Eye (tissue), 1 donor: ENCODE data around the gene FNDC5.

ENCODE experiments used
- DNase-seq: peaks from one replicate; pipeline ENCODE4 v3.0.0-alpha.2; 2015

Gene FNDC5

DNA sequence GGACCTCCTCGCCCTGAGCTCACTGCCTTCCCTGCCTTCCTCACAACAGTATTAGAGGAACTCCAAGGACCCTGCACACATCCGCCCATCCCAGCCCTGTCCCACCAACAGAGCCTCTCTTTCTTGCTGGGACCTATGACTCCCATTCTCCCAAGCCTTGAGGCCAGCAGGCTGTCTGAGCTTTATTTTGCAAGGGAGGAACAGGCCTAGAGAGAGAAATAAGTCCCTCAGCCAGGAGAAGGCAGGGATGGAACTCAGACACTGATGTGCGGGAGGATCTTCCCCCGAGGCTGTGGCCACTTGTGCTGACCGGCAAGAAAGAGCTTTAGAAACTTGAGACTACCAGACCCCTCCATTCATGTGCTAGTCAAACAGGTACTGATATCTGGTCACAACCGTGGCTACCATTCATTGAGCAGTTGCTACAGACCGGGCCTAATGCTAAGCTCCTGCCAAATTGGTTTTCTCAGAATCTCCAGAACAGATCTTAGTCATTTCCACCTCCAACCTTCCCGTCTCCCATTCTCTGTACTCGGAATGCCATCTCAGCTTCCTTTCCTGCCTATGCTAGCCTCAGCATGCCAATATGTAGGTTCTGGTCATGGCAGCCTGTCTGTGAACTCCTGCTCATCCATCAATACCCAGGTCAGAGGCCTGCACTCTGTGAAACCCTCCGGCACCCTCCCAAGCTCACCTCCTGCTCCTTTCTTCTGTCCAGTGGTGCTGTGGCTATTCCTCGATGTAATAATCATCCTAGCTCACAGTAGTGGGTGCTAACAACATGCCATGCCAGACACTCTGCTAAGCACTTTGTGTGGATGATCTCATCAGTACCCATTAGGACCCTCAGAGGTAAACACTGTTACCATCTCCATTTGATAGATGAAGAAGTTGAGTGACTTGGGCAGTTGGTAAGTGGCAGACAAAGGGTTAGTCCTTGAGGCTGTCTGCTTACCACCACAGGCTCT, 26.7 kb upstream of the FNDC5 start:
- no peak for DNase-seq

DNA sequence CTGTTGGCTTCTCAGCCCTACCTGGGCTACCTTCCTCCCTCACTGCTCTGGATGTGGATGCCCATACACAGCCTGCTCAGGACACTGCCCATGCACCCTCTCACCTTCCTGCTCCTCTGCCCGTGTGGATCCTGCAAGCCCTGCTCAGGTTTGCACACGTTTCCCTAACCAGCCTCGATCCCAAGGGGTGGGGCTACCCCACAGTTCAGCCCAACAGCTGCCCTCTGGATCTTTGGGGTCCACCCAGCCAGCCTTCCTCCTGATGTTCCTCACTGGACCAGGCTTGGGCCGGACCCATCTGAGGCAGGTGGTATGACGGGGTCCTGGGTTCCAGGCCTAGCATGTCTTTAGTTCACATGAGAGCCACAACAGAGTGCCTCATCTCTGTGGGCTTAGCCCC, 25.7 kb upstream of the FNDC5 start:
- no peak for DNase-seq

GRCh38 chr1:32895325-32896215, 24.9 kb upstream of the FNDC5 start:
- DNase-seq = no peak

DNA sequence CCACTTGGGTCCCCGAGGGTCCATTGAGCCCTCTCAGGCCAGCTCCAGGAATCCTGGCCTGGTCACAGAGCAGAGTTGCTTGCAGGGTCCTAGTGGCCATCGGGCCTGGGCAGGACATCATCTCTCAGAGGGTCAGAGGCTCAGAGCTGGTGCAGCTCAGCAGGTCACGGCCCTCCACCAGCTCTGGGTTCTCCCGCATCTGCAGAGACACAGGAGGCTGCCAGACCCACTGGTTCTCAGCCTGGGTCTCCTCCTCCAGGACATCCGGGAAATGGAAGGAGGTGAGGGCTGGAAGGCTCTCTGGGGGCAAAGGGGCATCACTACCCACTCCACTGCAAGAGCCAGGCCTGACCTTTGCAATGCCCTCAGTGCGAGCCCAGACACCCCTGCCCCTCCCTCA, 24.0 kb upstream of the FNDC5 start:
- DNase-seq = no peak

- peak; percentile 67 for DNase-seq
Observed at GRCh38 chr1:32894019-32894600, 23.4 kb upstream of the FNDC5 start.

DNA sequence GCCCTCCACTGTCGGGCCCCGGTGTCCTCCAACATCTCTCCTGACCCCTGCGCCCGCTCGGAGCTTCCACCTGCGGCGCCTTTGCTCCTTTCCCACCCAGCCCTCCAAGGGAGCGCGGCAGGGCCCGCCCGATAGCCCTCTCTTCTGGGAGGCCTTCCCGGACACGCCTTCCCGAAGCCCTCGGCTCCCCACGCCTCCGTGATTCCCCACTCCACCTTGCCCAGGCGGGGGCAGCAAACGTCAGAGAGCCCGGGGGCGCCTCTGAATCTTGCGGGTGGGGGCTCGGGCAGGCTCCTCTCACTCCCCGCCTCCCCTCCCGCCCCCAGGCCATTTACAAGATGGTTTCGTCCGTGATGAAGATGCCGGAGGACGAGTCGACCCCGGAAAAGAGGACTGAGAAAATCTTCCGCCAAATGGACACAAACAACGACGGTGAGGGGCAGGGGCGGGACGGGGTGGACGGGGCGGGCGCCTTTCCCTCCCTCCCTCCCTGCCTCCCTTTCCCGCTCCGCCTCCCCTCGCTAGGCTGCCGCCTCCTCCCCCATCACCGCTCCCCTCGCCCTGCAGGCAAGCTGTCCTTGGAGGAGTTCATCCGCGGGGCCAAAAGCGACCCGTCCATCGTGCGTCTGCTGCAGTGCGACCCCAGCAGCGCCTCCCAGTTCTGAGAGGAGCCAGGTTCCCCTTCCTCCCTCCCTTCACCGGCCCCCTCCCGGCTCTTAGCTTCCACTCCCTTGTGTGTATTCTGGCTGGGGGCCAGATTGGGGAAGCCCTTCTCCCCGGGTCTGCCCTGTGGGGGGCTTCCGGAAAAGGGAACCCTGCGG, 22.7 kb upstream of the FNDC5 start:
- peak; percentile 84 for DNase-seq

- DNase-seq = peak; percentile 78
Observed at GRCh38 chr1:32892368-32893197, 21.9 kb upstream of the FNDC5 start.

- peak; percentile 0 for DNase-seq
Observed at GRCh38 chr1:32891630-32892029, 20.9 kb upstream of the FNDC5 start.

DNA sequence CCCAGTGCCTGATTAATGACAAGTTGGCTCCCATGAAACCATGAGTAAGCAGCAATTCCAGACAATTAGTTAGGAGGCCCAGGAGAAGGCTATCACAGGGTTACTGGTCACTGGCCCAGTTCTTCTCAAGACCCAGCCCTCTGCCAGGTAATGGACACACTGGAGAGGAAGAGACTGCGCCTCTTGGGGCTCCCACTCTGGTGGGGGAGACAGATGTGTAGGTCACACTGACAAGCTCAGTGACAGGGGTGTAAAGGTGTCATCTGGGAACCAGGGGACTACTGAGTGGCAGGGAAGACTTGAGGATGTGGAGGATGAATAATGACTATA, 20.5 kb upstream of the FNDC5 start:
- no peak for DNase-seq

- DNase-seq = no peak
Observed at GRCh38 chr1:32890516-32891240, 20.0 kb upstream of the FNDC5 start.

- no peak for DNase-seq
Observed at GRCh38 chr1:32889731-32890278, 19.1 kb upstream of the FNDC5 start.

DNA sequence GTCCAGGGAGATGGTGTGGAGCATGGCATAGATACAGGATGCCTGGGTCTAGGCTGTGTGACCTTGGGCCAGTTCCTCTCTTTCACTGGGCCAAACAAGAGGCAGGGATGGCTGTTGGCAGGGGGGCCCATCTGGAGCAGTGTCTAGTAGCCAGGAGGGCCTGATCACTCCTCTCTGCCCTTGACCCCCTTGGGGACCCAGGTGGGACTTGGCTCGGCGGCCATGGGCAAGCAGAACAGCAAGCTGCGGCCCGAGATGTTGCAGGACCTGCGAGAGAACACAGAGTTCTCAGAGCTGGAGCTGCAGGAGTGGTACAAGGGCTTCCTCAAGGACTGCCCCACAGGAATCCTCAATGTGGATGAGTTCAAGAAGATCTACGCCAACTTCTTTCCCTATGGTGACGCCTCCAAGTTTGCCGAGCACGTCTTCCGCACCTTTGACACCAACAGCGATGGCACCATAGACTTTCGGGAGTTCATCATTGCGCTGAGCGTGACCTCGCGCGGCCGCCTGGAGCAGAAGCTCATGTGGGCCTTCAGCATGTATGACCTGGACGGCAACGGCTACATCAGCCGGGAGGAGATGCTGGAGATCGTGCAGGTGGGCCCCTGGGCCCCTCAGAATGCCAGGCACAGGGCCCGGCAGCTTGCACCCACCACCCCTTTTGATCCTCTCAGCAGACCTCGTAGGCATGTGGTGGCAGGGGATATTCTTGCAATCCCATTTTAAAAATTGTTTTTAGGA, 18.1 kb upstream of the FNDC5 start:
- no peak for DNase-seq

DNA sequence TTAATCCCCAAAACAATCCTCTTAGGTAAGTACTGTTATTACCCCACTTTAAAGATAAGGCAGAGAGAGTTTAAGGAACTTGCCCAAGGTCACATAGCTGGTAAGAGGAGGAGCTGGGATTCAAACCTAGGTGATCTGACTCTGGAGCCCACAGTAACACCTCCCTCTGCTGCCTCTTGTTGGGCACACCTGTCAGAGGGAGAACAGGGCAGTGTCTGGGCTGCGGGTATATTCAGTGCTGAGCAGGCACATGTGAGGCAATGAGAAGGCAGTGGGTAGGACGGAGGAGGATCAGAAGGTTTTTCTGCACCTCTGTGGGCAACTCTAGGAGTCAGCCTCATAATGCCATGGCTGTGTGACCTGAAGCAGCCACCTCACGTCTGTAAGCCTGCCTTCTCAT, 17.4 kb upstream of the FNDC5 start:
- no peak for DNase-seq

DNA sequence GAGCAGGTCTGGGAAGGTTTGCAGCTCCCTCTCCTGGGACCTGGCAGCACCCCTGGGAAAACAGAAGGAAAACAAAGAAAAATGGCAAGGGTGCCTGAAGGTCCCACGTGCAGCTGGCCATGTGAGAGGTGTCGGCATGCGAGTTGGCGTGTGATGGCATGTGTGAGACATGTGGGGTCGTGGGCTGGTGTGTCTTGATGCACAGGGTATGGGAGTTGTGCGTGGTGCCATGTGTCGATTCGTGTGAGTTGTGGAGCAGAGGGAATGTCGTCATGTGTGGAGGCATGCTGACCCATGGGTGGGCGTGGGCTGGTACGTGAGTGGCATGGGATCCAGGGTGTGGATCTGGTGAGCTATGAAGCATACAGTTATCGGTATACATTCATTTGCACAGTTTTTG, 16.9 kb upstream of the FNDC5 start:
- no peak for DNase-seq

DNA sequence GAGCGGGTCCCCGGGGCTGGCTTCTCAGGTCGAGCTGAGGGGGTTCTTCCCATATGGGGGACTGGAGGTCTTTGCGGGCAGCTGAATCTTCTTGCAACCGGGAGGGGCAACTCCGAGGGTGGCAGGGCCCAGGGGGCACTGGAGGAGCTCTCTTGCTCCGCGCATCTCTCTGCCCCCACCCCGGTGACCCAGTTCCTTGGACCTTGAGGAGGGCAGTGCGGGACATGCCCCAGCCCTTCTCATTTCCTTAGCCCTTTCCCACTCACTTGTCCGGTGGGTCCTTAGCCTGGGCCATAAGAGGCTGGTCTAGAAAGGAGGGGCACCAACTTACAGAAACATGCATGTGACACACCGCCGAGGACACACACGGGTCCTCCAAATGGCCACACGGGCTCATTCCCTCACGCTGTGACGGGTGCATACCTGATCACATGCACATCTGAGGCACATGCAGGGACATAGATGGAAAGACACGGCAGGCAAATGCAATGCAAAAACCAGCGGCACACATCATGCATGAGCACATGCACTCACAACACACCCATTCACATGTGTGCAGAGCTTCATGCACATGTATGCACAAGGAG, 16.2 kb upstream of the FNDC5 start:
- DNase-seq = peak; percentile 31

DNA sequence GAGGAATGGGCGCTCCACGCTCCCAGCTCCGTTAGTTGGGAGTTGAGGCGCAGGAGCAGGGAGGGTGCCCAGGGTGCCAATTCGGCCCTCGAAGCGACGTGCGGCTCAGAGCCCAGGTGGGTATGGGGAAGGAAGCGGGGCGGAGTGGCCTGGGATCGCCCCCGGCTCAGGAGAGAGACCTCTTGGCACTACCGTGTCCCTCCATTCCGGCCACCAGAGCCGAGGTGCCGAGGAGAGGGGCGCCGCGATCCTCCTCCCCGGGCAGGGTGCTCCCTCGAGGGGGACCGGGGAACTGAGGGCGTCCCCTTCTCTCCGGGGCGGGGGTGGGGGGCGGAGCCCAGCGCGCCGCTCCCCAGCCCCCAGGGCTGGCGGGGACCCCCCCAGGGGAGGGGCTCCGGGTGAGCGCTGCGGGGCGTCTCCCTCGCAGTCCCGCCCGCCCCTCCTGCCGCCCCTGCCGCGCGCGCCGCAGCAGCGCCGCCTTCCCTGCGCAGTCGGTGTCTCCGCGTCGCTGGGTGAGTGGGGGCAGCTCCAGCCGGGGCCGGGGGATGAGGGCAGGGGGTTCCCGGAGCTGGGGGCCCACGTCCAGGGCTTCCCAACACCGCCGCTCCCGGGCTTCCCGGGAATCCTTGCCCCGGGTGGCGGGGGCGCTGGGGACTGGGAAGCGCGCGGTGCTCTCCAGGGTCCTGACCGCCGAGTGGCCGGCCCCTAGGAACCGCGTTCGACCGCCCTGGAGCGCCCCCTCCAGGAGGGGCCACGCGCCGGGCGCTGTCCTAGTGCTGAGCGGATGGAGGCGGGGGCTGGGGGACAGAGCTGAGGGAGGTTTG, 15.5 kb upstream of the FNDC5 start, which contains the start of gene HPCA:
Gene HPCA, plus strand, starts transcription at position 488 of the 824 bp plus-strand sequence. CDS start 2,408 bp downstream, outside the sequence.
- peak; percentile 85 for DNase-seq

DNA sequence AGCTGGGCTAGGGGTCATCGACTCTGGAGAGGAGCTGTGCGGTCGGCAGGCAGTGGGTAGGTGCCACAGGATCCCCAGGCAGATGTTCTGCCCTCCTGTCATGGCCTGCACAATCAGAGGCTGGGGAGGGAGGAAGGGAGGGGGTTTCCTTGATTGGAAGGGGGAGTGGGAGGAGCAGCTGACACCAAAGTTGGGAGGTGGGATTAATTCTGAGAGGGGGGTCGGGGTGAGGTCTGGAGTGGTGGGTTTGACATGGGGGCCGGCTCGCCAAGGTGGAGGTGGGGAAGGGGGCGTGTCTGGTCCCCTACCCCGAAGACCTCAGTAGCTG, 14.9 kb upstream of the FNDC5 start:
- DNase-seq = no peak

- DNase-seq = no peak
Observed at GRCh38 chr1:32884726-32885125, 14.0 kb upstream of the FNDC5 start.

- no peak for DNase-seq
Observed at GRCh38 chr1:32884032-32884372, 13.3 kb upstream of the FNDC5 start.
